ENCODE data around the gene EPHA2.

EPHA2 gene

DNA sequence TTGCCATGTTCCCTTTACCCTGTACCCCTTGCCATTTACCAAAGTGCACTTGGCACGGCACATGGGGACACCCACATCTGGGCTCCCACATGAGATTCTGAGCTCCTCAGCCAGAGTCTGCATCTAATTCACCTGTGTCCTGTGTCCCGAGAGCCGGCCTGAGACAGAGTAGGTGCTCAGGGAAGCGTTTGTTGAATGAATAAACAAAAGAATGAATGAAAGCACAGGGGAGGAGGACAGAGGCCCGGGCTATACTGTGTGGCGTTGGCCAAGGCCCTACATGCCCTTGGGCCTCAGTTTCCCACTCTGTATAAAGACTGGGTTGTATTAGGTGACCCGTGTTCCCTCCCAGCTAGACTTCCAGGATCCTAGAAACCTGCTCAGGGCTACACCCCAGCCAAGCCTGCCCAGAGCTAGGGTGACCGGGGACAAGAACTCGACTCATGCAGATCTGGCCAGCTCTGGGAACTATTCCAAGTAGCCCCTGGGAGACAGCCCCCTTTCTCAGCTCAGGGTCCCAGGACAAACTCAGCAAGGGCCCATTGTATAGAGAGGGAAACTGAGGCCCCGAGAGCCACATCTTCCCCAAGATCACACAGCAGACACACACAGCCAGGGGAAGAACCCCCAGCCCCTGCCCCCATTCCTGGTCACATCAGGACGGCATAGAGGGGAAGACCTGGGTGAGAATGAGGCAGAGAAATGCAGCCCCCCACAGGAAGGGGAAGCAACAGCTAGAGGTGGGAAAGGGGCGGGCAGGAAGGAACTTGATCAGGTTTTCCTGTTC lies 6.0 kb downstream of the EPHA2 start:
- DNase-seq (ENCODE audit: low read depth) = no peak

- DNase-seq (ENCODE audit: low read depth) = no peak
These were observed 6.7 kb downstream of the EPHA2 start for GRCh38 chr1:16149146-16149545.

GRCh38 chr1:16148329-16149092 lies 7.4 kb downstream of the EPHA2 start:
- DNase-seq (ENCODE audit: low read depth) = no peak

DNA sequence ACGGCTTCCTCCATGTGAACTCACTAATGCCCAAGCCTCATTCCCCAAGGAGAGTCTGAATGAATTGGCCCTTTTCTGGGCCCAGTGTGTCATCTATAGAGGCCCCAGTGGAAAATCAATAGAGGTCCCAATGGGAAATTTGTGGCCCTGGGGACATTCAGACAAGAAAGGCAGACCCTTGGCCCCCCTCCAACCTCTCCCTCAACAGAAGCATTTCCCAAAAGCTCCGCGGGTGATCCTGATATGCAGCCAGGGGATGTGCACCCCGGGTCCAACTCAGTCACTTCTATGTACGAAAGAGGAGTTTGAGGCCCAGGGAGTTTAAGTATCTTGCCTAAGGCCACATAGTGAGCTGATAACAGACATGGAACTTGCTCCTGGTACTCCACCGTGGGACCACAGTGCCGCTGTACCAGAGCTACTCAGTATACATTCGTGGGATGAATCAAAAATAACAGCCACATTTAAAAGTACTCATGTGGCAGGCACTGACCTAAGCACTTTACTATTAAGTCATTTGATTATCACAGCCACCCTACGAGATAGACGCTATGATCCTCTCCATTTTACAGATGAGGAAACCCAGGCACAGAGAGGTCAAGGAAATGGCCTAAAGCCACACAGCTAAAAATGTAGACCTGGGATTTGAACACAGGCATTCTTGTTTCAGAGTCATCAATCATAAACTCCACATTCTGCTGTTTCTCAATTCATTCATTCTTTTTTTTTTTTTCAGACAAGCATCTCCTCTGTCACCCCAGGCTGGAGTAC lies 8.5 kb downstream of the EPHA2 start:
- DNase-seq (ENCODE audit: low read depth) = no peak

- no peak for DNase-seq (ENCODE audit: low read depth)
These were observed 9.4 kb downstream of the EPHA2 start for GRCh38 chr1:16146279-16147155.

DNA sequence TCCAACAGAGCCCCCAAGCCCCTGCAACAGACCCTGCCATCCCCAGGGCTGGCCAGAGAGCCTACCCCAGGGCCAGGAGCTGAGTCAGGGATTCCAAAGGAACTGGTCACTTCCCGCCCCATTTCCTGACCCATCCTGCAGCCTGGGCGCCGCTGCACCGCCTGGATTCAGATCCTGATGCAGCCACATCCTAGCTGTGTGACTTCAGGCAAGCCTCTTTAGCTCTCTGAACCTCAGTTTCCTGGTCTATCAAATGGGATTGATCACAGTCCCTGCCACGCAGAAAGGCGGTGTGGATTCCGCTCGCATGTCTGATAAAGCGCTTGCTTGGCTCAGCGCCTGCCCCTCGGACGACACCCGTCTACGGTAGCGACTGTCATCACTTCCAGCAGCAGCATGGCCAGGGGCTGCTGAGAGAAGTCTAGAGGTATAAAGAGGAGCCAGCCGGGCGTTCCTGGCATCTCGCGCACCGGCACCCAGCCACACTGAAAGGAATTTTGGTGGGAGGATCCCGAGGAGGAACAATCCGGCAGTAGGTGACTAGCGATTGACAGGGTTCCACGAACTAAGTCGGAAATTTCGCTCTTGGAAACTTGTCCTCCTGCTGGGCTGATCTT lies 10.1 kb downstream of the EPHA2 start:
- no peak for DNase-seq (ENCODE audit: low read depth)

DNA sequence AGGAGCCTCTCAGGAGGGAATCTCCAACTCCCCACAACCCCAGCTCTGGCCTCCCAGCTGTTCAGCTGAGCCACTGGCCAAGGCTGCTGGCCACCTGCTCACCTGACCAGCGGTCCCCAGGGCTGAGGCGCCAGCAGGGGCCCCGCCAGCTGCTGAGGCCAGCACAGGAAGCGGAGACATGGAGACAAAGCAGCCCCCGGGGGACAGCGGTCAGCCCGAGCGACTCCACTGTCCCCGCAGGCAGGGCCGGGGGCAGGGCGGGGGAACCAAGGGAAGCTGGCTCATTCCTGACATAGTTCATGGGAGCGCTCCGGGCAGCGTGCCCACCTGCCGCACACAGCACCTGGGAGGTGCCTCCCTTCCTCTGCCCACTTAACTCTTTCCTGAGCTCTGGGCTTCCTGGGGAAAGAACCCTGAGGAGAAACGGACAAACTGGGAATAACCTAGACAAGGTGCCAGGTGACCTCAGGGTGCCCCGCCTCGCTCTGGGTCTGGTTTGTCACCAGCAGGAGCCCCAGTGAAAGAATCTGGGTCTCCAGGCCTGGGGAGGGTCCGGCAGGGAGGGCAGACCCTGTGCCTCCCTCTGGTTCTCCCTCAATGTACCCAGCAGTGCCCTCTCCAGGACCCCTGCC lies 10.7 kb downstream of the EPHA2 start:
- no peak for DNase-seq (ENCODE audit: low read depth)

- DNase-seq (ENCODE audit: low read depth) = no peak
These were observed 11.4 kb downstream of the EPHA2 start for GRCh38 chr1:16144325-16145029.

- no peak for DNase-seq (ENCODE audit: low read depth)
These were observed 12.1 kb downstream of the EPHA2 start for GRCh38 chr1:16143566-16144324.

DNA sequence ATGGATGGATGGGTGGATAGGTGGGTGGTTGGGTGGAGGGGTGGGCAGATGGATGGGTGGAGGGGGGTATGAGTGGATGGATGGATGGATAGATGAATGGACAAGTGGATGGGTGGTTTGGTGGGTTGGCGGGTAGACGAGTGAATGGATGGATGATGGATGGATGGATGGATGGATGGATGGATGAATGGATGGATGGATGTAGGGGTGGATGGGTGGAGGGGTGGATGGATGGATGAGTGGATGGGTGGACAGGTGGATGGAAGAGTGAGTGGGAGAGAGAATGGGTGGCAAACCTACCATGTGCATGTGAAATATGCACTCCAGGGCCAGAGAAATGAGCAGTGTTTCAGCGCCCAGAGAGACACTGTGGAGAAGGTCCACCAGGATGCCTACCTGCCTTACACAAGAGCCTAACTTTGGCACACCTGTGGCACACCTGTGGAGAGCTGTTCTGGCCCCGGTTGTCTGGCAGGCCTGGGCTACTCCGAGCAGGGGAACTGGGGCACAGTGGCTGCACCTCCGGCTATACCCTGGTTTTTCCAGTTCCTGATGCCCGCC lies 12.8 kb downstream of the EPHA2 start:
- no peak for DNase-seq (ENCODE audit: low read depth)

GRCh38 chr1:16142383-16142995 lies 13.4 kb downstream of the EPHA2 start:
- no peak for DNase-seq (ENCODE audit: low read depth)

GRCh38 chr1:16141573-16142336 lies 14.1 kb downstream of the EPHA2 start:
- DNase-seq (ENCODE audit: low read depth) = no peak

DNA sequence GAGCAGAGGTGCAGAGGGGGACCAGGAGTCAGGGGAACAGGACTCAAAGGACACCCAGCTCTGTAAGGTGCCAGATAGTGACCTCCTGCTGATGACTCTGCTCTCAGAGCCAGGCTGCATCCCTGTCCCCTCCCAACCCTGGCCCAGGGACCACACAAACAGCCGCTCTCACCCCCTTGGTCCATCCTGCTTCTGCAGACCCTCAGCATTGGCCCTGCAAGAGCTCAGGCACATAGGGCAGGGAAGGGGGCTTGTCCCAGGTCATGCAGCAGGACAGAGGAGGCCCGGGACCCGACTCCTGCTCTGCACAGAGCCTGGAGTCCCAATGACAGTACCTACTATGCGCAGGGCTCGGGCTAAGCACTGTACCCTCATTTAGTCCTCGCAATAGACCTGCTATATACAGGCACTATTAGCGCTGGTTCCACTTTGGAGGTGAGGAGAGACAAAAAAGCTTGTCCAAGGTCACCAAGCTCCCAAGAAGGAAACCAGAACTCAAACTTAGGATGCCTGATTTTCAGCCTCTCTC lies 15.7 kb downstream of the EPHA2 start:
- DNase-seq (ENCODE audit: low read depth) = no peak

- DNase-seq (ENCODE audit: low read depth) = no peak
These were observed 16.4 kb downstream of the EPHA2 start for GRCh38 chr1:16139473-16139962.

DNA sequence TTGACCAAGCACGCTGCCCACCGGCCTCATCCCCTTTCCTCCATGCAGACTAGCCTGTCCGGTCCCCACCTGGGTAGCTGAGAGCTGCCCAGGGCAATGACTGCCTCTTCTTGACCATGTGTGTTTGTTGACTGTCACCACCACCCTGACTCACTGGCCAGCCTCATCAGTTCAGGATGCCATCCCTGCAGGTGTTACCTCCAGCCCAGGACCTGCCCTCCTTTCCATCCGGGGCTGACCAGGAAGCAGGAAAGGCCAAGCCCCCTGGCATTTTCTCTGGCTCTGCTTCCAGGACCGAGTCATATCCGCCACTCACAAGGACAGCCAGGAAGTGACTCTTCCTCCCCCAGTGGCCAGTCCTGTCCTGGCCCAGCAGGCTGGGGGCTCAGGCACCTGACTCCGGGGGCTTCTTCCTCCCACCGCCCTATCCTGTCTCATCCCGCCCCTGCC lies 17.1 kb downstream of the EPHA2 start:
- no peak for DNase-seq (ENCODE audit: low read depth)

- DNase-seq (ENCODE audit: low read depth) = no peak
These were observed 17.9 kb downstream of the EPHA2 start for GRCh38 chr1:16137890-16138467.

DNA sequence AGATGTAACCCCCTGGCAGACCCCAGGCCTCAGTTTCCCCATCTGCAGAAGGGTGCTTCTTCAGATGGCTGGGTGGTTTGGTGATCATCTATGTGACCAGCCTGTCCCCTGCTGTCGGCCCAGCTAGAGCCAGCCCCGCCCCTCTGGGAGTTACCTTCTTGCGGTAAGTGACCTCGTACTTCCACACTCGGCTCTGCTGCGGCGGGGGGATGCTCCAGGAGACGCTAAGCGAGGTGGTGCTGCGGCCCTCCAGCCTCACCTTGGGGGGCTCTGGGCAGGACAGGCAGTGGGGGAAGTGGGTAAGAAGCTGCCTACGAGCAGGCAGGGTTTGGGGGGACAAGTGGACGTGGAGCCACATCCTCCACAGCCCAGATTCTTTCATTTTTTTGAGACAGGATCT lies 20.4 kb downstream of the EPHA2 start:
- no peak for DNase-seq (ENCODE audit: low read depth)
